CD4-positive, alpha-beta T cell treated with Interleukin-6 for 4 hours (primary cell): ENCODE measurements around the gene B4GALT1.
A peak's percentile ranks its signal among the peaks of the same experiment; 100 is the strongest.

Experiments
- DNase-seq: peaks from one replicate; pipeline ENCODE4 v3.0.0-alpha.2; 2020; ENCODE audit warnings: mixed read lengths

Gene B4GALT1, protein sequence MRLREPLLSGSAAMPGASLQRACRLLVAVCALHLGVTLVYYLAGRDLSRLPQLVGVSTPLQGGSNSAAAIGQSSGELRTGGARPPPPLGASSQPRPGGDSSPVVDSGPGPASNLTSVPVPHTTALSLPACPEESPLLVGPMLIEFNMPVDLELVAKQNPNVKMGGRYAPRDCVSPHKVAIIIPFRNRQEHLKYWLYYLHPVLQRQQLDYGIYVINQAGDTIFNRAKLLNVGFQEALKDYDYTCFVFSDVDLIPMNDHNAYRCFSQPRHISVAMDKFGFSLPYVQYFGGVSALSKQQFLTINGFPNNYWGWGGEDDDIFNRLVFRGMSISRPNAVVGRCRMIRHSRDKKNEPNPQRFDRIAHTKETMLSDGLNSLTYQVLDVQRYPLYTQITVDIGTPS

DNA sequence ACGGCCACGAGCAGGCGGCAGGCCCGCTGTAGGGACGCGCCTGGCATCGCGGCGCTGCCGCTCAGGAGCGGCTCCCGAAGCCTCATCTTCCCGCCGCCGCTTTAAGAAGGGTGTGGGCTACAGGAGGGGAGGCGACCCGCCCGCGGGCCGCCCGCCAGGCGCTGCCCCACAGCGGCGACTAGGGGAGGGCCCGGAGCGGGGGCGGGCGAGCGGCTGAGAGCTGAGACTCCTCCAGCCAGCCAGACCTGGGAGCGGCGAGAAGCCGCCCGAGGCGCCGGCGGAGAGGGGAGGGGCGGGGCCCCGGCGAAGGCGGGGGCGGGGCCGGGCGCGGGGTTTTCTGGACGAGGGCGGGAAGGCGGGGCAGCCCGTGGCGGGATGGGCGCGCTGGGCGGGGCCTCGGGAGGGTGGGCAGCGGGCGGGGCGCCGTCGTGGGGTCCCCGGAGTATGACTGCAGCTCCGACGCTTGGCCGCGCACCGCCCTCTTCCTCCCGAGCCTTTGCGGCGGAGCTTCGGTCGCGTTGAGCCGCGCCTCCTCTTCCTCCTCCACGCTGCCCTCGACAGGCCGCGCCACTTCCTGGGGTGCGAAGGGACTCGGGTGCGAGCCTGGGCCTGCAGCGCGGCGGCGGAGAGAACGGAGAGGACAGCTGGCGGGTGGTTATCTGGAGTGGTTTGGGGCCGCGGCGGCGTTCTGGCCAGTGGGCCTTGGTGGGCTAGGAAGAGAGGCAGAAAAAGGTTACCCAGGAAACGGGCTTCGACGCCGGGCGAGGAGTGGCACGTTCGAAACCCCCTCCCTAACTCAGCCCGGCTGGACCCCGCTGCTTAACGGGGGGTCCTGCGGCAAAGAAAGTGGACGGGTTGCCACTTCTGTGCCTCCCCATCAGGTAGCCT is at the start of gene B4GALT1:
Gene B4GALT1 (minus strand): TSS at position 253 of the 888 bp plus-strand sequence. CDS start 167 bp downstream, at position 86.
- DNase-seq, result peak; percentile 99

DNA sequence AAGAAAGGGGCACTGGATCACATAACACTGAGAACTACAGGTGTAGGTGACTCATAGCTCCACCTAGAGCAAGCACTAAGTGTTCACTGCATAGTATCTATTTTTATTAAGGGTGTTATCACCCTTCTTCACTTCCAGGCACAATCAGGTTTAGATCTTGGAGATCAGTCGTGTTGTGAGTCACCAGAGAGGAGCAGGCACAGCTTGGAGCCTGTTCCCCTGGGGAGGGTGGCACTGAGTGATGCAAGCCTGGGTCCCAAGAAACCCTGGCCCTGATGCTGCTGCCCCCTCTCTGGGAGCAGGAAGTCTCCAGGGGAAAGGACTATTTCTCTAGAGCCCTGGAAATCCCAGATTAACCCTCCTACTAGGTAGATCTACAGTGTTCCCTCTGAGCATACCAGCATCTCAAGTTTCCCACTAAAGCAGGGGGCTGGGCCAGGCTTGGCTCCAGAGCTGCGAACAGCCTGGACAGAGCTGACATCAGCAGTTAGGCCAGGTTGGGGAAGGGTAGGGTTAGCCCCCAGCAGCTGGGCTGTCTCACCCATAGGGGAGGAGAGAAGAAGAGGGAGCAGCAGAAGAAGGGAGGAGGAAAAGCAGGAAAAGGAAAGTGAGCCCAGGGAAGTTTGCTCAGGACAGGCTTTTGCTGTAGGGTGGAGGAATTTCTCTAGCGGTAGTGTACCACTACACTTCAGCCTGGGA is 44.7 kb upstream of the B4GALT1 start:
- no peak for DNase-seq

DNA sequence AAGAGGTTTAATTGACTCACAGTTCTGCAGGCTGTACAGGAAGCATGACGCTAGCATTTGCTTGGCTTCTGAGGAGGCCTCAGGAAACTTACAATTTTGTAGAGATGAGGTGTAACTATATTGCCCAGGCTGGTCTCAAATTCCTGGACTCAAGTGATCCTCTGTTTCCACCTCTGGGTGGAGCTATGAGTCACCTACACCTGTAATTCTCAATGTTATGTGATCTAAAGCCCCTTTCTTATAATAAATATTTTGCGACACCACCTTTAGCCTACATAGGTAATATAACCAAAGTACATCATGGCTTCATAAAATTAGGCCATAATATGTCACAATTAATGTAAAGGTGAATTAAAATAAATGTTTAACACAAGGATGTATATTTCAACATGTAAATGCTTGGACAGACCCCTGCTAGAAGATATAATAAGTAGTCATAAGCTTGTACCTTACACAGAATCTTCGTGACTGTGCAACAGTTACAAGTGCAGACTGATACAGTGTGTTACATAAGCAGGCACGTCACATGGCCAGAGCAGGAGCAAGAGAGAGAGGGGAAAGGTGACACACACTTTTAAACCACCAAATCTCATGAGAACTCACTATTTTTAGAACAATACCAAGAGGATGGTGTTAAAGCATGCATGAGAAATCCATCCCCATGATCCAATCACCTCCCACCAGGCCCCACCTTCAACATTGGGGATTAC is 43.0 kb upstream of the B4GALT1 start:
- DNase-seq, result no peak

DNA sequence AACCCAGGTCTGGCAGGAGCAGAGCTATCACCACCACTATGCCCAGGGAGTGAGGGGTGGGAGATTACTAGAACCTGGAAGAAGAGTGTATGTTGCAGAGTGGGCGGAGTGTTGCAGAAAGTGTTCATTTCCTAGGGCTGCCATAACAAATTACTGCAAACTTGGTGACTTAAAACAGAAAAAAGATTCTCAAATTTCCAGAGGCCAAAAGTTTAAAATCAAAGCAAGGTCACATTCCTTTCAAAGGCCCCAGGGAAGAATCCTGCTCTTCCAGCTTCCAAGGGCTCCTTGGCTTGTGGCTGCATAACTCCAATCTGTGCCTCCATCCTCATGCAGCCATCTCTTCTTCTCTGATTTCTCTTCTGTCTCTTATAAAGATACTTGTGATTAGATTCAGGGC is 42.3 kb upstream of the B4GALT1 start:
- DNase-seq, result no peak

DNA sequence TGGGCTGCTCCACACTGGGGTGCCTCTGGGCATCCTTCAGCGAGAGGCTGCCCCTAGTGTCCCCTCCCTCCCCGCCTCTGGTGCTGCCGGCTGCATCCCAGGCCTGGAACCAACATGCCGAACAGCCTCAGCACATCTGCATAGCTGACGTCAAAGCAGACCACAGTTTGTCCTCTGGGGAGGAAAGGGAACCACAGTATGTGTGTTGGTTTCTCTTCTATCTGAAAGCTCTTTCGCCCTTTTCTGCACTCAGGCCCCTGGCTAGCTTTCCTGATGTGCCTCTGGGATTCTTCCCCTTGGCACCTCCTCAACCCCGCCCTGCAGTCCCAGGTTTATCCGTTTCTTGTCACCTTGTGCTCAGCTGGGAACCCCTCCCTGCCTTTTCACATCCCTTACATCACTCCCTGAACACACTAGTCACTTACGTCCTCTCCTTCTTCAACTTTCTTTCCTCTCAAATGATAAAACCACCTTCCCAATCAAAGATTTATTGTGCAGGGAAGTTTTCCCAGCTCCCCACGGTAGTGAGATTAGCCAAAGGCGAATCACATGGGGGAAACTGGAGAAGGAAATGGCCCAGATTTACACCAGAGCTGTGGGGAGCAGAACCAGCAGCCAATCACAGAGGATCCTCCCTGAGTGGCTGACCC is 35.5 kb upstream of the B4GALT1 start:
- DNase-seq, result no peak

DNA sequence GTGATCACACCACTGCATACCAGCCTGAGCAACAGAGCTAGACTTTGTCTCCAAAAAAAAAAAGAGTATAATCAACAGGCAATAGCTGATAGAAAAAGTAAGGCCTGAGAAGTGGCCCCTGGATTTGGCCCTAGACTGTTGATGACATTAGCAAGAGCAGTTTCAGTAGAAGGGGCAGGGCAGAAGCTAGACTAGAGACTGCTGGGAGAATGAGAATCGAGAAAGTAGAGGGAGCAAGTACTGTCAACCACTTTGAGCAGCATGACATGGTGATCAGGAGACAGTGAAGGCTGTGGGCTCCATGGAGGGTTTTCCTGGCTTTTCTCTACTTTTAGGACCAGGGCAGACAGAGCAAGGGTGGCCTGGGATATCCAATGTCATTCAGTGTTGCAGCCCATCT is 34.9 kb upstream of the B4GALT1 start:
- DNase-seq, result no peak

DNA sequence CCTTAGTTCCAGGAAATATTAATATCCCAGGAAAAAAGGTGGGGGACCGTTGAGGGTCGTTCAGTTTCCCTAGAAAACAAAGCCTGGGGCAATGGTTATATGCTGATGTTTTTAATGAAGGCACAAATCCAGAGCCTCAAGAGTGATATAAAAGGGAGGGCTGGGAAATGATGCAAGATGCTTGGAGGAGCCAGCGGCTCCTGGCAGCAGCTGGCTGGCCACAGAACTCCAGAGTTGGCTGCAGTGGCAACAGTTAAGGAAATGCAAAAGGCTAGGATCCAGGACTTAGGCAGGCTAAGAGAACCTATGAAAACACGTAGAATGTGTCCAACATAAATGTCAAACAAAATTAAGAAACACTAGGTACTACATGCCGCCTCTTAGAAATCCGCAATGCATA is 31.0 kb upstream of the B4GALT1 start:
- DNase-seq, result no peak

DNA sequence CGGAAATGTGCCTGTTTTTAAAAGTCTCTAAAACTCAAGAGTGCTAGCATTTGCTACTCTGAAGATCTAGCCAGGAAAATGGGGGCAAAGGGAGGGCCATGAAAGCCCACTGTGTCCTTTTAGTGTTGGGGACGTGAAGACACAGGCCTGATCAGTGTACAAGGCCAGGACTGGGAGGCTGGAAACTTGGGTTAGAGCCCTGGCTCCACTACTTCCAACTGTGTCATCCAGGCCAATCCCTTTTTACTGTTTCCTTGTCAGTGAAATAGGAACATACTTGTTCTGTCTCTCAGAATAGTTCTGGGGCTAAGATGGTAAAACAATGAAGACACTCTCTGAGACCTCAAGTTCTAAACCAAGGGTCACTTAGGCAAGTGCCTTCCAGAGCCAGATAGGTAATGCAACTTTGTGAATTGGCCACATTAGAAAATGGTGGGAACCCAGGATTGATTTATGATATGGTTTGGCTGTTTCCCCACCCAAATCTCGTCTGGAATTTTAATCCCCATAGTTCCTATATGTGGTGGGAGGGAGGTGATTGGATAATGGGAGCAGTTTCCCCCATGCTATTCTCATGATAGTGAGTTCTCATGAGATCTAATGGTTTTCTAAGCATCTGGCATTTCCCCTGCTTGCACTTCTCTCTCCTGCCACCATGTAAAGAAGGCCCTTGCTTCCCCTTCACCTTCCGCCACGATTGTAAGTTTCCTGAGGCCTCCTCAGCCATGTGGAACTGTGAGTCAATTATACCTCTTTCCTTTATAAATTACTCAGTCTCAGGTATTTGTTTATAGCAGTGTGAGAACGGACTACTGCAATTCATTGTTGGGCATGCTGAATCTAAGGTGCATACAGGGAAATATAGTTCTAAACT is 30.4 kb upstream of the B4GALT1 start:
- no peak for DNase-seq

DNA sequence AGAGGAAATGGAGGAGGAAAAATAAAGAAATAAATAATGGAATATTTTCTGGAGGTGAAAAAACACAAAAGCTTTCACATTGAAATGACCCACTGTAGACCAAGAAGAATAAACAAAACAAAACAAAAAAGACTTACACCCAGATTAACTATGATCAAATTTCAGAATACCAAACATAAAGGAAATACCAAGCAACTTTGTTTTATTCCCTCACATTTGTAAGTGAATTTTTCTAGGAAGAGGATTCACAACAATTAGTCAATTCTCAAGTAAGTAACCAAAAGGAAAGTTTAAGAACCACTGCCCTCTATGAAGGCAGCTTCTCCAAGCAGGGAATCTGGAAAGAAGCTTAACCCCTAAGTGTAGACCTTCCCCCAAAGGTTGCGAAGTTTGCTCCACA is 29.6 kb upstream of the B4GALT1 start:
- DNase-seq, result no peak

DNA sequence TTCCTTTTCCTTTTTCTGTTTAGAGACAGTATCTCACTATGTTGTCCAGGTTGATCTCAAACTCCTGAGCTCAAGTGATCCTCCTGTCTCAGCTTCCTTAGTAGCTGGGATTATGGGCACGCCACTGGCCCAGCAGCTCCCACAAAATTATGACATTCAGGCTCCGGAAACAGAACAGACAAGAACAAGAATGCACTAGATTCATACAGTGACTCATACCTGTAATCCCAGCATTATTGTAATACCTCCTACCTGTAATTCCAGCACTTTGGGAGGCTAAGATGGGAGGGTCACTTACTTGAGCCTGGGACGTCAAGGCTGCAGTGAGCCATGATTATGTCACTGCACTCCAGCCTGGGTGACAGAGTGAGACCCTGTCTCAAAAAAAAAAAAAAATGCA is 26.7 kb upstream of the B4GALT1 start:
- no peak for DNase-seq

DNA sequence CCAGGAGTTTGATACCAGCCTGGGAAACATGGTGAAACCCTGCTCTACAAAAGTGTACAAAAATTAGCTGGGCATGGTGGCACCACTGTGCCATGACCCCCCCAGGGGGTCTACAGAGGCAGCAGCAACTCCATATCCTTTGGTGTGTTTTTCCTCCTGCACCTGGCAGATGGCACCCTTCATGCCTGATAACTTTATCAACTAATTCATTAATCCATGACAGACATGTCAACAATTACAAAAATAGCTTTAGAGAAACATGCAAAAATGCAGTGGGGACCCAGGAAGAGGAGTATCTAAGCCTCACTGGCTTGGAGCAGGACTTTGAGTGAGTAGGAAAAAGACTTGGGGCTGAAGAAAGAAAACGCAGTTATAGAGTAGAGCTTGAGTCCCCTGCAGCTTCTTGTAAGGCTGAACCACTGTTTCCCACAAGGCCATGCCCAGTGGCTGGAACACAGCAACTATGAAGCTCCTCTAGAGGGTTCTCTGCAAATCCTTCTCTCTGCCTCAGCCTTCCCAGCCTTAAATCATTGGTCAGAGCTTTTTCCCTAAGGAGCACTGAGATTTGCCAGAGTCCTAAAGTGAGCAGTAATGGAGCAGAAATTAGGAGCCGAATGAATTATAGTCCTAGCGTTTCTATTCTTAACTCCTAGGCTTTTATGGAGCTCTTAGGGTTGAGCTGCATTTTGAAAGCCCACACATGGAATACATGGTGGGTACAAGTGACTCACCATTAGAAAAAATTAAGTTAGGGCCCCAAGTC is 25.5 kb upstream of the B4GALT1 start:
- DNase-seq, result no peak

DNA sequence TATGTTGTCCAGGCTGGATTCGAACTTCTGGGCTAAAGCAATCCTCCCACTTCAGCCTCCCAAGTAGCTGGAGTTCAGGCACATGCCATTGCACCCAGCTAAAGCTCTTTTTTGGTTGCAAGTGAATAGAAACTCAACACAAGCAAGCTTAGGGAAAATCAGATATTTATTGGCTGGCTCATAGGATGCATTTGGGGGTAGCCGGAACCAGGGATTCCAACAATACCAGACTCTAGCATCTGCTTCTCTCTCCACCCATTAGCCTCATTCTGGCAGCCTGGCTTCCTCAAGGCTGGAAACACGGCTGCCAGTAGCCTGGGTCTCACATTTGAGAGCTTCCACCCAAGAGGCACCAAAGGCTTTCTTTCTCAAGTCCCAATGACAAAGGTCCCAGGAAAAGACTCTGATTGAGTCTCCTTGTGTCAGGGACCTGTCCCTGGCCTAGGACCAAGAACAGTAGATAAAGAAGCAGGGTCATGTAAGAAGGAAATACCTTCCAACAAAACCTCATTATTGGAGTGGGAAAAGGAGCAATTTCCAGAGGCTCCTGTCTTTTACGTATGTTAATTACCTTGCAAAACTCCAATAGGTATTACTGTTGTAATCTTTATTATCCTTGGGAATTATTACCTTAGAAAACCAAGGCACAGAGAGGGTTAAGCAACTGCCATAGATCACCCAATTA is 23.0 kb upstream of the B4GALT1 start:
- no peak for DNase-seq

DNA sequence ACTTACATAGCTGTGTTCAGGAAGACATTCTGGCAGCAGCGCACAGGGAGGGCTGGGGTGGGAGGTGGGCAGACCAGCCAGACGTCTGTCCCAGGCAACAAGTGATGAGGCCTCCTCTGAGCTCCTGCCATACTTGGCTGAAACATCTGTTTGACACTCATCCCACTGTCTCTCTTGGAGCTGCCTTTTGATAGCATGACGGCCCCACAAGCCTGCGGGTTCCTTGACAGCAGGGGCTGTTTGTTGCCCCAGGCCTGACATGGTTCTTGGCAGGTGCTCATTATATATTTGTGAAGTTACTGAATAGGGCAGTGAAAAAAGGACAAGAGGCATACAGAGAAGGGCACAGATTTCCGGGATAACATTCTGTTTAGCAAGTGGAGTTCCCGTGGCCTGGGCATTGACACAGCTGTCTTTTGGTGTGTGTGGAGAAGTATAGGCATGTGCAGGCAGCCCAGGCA is 22.2 kb upstream of the B4GALT1 start:
- no peak for DNase-seq

DNA sequence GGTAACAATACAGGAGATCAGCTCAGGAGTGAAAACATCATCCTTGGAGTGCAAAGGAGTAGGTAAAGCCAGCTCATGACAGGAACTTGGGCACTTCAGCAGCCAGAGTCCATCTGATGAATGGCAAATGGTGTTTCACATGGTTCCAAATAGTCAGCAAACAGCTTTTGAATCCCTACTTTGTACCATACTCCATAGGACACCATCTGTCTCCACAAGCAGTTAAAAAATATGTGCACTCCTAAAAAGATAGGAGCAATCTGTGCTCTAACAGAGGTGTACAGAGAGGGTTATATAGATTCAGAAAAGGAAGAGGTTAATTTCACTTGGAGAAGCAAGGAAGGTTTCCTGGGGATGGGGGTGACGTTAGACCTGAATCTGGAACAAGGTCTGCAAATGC is 21.6 kb upstream of the B4GALT1 start:
- DNase-seq, result no peak

DNA sequence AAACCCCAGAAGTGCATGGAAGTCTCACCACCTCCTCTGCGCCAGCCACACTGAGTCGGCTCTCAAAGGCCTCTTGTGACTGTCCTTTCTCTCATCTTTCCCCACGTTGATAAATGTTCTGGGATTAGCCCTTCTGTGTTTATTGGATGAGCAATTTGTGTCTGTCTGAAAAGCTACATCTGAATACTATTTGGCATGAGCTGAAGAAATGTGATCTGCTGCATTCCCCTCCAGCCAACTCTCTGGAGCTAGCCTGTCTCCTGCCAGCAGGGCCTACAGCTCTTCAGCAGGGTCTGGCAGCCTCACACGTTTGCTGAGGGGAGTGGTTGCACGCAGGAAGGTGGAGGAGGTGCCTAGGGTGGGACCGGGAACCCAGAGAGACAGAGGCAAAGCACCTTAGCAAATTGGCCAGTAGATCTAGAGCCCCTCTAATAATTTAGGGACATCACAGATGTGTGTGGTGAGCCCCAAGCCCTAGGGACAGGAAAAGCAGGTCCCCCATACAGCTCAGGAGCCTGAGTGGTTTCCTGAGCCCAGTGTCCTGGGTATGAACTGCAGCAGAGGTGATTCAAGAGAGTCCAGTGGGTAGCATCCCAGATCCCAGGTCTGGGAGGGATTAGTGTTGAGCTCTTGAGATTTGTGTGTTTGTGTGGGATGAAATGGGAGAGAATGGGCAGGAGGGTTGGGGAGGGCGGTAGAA is 20.5 kb upstream of the B4GALT1 start:
- DNase-seq, result no peak

DNA sequence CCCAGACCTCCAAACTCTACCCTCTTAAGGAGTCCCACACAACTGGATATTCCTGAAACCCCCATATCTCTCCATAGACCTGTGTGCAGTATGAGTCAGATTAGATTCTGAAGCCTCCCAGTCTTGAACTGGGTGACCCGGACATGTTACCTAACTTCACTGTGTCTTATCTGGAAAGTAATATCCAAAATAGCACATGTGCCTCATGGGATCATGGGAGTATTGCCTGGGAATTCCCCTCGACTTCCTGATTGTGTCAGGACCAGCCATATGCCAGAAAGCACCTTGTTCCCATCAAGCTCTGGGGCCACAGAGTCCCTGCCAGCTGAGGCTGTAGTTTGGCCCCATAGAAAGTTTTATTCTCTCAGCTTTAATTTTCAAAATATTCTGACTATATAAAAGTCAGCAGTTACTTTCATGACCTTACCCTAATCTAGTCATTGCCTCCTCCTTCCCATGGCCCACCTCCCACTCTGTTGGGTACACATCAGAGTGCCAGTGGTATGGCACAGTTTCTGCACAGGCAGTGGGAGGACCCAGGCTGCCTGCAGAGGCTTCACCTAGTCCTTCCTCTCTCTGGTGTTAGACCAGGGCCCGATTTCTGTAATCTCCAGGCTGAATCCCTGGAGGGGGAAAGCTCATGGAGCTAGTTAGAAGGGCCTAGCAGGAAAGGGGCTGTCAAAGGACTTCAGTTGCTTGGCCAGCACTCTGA is 19.5 kb upstream of the B4GALT1 start:
- DNase-seq, result no peak

DNA sequence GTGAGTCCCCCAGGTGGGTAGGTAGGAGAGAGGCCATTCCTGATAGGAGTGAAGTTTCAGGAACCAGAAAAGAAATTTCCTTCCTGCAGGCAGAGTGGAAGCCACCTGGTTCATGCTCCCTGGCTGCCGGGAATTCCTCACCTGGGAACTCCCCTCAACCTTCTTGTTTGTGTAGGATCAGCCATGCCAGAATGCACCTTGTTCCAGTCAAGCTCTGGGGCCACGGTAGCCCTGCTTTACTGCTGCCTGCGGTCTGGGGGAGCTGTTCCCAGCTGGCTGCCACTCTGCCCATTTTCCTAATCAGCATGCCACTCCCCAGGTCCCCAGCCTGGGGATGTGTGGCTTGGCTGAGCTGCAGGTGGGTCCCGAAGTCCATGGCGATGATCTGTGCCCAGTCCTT is 18.7 kb upstream of the B4GALT1 start:
- DNase-seq, result no peak

DNA sequence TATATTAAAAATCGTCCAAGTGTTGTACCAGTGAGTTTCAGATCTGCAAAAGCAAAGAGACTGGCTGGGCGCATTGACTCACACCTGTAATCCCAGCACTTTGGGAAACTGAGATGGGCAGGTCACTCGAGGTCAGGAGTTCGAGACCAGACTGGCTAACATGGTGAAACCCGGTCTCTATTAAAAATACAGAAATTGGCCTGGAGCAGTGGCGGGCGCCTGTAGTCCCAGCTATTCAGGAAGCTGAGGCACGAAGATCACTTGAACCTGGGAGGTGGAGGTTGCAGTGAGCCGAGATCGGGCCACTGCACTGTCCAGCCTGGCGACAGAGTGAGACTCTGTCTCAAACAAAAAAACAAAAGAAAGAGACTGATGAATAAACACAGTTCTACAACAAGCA is 18.3 kb upstream of the B4GALT1 start:
- no peak for DNase-seq
